Stimulated activated CD4-positive, alpha-beta T cell treated with anti-CD3 and anti-CD28 coated beads, Interleukin-4, amount 100 ng/mL, for 24 hours (primary cell): ENCODE measurements around the gene SPP1.
"Not testable (repeated sequence)": the region's sequence is repeated elsewhere in the genome, so short reads cannot be mapped to it uniquely, and the experiment has no call there.

Experiments used
- DNase-seq: peaks from one replicate; pipeline ENCODE4 v3.0.0-alpha.2; 2020

The SPP1 gene

DNA sequence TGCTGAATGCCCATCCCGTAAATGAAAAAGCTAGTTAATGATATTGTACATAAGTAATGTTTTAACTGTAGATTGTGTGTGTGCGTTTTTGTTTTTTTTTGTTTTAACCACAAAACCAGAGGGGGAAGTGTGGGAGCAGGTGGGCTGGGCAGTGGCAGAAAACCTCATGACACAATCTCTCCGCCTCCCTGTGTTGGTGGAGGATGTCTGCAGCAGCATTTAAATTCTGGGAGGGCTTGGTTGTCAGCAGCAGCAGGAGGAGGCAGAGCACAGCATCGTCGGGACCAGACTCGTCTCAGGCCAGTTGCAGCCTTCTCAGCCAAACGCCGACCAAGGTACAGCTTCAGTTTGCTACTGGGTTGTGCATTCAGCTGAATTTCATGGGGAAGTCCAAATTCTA, at the start of gene SPP1:
Gene SPP1, plus strand, starts transcription at position 249 of the 400 bp plus-strand sequence. CDS start 1,182 bp downstream, outside the sequence.
- DNase-seq, result peak; percentile 13

DNA sequence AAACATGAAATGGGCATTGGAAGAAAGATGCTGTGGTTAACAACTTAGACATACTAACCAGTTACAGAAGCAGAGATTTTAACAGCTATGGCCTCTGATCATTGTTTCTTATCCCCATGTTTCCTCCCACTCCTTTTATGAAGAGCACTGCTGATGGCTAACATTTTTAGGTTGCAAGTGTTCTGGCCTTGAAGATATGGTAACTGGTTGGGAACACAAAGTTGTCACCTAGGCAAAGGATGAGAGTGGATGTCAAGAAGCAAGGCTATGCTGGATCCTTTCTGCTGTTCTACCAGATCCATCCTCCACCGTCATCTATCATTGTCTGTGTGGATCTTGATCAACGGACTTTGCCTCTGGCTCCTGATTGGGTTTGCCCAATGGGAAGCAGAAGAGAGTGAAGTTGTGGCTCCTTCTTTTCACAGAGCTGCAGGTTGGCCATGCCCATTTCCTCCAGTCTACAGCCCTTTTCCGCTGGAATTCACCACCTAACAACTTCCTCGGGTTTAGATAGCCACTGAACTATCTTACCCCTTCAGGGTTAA, 48.9 kb upstream of the SPP1 start:
- DNase-seq, result no peak

DNA sequence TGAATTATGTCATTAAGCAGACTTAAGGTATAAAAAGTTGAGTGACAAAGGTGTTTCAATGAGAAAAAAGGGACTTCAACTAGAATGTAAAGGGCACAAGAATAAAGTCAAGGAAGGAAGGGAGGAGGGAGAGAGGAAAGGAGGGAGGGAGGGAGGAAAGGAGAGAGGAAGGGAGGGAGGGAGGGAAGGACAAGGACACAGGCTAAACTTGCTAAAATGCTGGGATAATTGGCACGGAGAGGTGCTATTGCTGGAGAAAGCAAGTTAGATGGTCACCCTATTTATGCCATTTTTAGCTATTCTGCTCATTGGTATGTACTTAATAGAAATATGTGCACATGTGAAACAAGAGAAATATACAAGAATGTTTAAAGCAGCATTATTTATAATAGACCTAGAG, 44.9 kb upstream of the SPP1 start:
- DNase-seq, result no peak

DNA sequence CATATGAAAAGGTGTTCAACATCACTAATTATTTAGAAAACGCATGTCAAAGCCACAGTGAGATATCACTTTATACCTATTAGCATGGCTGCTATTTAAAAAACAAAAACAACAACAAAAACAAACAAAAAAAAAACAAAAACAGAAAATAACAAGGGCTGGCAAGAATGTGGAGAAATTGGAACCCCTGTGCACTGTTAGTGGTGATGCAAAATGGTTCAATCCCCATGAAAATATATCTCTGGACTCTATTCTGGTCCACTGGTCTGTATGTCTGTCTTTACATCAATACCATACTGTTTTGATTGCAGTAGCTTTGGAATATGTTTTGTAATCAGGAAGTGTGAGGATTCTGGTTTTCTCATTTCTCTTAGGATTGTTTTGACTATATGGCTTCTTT, 43.6 kb upstream of the SPP1 start:
- DNase-seq, result no peak

DNA sequence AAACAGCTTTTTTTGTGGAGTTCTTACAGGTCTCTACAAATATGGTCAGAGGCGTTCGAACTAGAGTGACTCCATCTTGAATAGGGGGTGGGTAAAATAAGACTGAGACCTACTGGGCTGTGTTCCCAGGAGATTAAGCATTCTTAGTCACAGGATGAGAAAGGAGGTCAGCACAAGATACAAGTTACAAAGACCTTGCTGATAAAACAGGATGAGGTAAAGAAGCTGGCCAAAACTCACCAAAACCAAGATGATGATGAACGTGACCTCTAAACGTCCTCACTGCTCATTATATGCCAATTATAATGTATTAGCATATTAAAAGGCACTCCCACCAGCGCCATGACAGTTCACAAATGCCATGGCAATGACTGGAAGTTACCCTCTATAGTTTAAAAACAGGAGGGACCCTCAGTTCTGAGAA, 42.8 kb upstream of the SPP1 start:
- DNase-seq, result no peak

DNA sequence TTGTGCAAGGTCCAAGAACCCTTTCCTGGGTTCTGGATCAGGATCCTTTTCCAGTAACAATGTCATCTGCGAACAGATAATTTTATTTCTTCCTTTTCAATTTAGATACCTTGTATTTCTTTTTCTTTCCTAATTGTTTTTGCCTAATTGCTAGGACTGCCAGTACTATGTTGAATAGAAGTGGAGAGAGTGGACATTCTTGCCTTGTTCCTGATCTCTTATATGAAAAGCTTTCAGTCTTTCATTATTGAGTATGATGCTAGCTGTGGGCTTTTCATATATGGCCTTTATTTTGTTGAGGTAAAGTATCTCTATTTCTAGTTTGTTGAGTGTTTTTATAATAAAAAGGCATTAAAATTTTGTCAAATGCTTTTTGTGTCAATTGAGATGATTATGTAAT, 42.2 kb upstream of the SPP1 start:
- no peak for DNase-seq

DNA sequence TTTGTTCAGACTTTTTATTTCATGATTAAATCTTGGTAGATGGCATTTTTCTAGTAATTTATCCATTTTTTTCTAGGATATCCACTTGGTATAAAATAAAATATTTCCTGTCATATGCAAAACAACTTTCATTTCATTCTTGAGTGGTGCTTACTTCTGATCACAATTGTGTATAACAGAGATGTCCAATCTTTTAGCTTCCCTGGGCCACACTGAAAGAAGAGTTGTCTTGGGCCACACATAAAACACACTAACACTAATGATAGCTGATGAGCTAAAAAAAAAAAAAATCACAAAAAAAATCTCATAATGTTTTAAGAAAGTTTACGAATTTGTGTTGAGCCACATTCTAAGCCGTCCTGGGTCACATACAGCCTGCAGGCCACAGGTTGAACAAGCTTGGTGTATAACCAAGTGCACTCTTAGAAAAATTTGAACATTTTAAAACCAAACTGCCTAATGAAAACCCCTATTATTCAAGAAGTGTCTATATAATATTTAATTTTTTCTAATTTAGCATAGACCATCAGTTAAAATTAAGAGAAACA, 41.3 kb upstream of the SPP1 start:
- no peak for DNase-seq

DNA sequence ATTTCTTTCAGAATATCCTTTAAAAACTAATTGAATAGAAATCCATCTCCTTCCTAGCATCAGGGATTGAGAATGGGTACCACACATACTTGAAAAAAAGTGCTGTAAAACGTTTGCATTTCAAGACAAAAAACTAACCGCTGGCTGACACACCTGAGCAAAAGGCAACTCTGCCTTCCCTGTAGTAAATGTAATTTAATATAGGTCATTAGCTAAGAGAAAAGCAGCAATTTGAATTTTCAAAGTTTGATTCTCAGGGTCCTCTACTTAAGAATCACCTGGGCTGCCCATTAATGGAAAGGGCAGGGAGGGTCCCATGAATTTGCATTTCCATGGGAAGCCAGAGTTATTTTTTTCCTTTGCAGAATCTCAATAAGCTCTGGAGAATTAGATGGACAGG, 40.5 kb upstream of the SPP1 start:
- no peak for DNase-seq

DNA sequence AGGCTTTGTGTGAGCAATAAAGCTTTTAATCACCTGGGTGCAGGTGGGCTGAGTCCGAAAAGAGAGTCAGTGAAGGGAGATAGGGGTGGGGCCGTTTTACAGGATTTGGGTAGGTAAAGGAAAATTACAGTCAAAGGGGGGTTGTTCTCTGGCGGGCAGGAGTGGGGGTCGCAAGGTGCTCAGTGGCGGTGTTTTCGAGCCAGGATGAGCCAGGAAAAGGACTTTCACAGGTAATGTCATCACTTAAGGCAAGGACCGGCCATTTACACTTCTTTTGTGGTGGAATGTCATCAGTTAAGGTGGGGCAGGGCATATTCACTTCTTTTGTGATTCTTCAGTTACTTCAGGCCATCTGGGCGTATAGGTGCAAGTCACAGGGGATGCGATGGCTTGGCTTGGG, 39.6 kb upstream of the SPP1 start:
- DNase-seq, result not testable (repeated sequence)

DNA sequence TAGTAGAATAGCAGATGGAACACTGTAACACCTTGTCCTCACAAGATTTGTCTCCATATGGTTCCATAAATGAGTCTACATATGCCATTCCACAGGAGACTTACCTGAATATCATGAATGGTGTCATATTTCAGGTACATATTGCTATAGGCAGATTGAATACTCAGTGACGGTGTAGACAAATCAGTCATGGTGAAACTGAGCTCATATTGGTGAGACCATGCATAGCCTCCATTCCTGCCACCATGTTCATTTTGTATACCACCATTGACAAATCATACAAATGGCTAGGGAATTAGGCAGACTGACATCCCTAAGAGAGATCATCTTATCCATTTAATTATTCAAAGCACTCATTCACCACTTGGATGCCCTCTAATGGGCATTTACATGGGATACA, 38.0 kb upstream of the SPP1 start:
- no peak for DNase-seq

DNA sequence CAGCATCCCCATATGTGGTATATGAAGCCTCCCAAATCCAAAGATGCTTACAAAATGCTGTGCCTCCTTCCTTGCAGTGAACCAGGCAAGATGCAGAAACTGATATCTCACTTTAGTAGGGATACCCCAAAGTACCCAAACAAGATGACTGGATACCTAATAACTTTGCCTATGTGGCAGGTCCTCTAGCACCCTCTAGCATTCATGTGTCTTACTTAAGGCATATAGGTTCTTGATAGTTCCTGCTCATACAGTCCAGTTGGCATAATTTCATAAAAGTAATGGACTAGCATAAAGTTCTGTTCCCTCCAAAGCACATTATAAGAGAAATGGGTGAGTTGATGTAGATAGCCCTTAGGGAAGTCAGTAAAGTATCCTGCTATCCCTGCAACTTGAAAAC, 36.8 kb upstream of the SPP1 start:
- DNase-seq, result no peak

DNA sequence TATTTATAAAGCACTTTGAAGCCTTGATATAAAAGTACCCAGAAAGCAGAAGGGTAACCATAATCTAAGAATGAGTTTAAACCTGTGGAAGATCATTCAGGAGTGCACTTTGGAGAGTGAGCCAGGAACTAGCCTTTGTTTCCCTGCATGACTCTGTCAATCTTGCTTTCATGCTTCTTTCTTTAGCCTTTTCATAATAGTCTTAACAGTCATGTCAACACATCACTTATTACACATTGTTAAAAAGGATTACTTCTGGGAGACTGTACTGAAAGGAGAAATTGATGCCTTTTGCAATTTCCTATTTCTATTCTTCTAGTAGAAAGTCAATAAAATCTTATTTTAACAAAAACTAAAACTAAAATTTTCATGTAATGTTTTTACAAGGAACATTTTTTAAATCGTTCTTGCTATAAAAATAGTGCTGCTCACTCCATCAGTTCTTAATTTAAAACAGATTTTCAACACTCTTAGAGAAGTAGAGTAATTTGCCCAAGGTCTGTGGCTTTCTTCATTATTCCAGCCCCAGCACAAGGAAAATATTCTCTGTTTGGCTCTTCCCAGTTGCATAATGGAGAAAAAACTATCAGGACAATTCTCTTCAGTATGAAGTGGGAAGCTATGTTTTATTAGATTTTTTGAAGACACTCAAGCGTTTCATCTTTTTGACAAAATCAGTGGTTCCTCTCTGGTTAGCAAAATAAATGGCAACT, 35.4 kb upstream of the SPP1 start:
- DNase-seq, result no peak

DNA sequence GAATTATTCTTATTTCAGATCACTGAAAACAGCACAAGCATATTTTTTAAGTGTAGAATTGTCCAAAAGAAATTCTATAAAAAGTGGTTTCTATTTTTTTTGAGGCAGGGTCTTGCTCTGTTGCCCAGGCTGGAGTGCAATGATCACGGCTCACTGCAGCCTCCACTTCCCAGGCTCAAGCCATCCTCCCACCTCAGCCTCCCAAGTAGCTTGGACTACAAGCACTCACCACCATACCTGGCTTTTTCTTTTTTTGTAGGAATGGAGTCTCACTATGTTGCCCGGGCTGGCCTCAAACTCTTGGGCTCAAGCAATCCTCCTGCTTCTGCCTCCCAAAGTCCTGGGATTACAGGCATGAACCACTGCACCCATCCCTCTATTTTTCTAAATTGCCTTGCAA, 34.7 kb upstream of the SPP1 start:
- DNase-seq, result not testable (repeated sequence)

DNA sequence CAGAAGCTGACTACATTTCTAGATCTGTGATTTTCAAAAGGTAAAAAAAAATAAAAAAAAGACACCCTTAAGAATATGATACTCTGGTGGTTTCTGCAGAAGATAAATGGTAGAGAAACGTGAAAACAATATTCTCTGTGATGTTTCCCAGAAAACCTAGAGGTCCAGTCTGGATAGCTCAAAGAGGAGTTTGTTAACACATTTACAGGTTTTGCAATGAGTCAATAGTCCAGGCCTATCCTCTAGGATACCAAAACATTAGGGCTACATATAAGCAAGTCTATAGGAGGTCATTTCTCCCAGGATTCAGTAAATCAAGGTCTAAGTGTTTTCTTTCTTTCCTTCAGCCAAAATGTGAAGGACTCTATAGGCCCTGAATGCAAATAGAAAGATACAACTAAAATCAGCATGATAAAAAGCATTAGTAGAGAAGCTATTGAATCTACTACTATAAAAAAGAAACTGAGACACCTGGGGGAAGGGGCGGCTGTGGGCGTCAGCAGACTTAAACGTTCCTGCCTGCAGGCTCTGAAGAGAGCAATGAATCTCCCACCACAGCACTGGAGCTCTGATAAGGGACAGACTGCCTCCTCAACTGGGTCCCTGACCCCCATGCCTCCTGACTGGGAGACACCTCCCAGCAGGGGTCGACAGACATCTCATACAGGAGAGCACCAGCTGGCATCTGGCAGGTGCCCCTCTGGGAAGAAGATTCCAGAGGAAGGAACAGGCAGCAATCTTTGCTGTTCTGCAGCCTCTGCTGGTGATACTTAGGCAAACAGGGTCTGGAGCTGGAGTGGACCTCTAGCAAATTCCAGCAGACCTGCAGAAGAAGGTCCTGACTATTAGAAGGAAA, 33.7 kb upstream of the SPP1 start:
- DNase-seq, result no peak

DNA sequence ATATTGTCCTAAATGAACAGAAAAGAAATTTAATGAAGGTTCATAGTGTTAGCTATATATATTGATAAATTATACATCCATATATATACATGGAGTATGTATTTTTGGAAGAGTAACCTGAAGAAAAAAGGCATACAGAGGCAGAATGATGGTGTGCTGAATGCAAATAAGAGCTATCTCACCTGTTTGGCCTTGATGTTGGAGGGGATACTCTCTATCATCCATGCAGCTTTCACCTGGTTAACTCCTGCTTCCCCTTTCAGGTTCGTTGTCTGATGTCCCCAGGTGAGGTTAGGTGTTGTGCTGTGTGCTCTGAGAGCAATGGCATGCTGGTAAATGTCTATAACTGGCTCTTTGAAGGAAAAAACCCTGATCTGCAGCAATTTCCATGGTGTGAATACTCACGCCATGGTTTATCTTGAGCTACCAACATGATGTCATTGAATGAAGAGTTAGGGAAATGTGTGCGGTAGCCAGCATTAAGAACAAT, 31.8 kb upstream of the SPP1 start:
- no peak for DNase-seq

DNA sequence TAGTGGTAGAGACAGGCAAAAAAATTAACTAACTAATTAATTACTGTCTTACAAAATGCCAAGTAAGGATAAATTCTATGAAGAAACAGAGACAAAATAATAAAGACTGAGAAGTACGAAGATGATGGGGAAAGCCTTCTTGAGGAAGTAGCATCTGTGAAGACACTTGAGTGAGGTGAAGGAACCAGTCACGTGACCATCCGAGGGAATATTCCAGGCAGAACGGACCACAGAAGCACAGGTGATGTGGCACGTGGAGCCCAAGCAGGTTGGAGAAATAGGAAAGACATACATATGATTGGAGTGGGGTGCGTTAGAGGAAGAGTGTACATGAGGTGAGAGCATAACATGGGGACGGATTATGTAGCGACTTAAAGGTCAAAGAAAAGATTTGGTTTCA, 30.5 kb upstream of the SPP1 start:
- DNase-seq, result no peak

DNA sequence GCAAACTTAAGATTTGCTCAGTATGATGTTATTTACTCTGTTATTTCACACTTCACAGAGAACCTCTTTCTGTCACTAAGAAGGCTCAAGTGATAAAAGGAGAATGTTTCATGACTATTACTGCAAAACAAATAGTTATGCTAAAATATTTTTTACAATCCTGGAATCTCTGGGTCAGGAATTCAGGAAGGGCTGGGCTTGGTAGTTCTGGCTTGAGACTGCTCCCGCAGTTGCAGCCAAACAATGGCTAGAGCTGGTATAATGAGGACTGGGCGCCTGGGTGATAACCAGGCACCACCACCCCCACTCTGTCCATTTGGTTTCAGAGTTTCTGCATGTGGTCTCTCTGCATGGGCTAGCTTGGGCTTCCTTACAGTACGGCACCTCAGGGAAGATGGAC, 28.7 kb upstream of the SPP1 start:
- DNase-seq, result no peak

DNA sequence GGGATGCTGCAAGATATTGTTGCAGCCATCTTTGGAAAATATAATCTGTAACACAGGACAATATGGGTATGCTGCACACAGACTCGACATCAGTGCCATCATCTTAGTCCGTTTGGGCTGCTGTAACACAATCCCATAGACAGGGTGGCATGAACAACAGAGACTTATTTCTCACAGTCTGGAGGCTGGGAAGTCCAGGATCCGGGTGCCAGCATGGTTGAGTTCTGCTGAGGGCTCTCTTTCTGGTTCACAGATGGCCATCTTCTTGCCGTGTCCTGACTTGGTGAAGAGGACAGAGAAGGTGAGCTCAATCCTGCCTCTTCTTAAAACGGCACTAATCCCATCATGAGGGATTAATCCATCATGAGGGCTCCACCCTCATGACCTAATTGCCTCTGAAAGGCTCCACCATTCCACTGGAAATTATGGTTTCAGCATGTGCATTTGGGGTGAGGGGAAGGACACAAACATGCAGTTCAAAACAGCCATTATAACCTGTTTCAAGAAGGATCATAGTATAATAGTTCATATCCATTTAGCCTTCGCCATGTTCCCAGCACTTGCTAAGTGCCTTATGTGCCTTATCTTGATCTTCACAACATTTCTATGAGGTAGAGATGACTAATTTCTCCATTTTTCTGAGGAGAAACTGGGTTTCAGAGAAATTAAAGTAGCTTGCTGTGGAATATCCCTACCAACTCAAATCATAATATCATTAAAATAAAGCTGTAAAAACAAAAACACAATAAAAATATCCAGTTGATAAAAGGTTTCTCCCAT, 27.9 kb upstream of the SPP1 start:
- no peak for DNase-seq

DNA sequence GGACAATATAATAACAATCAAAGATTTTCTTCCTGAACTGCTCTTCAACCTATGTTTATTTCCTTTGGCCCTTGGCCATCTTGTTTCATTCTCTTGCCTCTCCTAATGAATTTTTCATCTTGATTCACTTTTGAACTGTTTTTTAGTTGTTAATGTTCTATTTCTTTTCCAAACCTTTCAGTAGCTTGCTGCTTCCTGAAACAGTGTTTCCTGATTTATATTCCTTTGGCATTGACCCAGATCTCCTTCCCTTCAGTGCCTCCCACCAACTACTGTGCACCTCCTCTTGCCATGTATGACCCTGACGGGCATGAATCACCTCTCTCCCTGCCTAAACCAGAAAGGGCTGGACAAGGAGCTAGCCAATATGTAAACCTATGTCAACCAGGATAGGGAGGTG, 25.6 kb upstream of the SPP1 start:
- DNase-seq, result no peak

DNA sequence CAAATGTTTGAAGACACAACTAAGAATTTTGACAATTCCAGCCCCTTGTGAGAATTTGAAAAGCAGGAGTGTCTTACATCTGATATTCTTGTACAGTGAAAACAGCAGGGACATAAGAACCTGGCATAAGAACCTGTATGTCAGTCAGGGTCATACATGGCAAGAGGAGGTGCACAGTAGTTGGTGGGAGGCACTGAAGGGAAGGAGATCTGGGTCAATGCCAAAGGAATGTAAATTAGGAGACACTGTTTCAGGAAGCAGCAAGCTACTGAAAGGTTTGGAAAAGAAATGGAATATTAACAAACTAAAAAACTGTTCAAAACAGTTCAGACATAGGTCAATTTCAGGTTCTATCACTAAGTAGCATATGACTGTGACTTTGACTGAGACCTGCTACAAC, 25.0 kb upstream of the SPP1 start:
- DNase-seq, result no peak

DNA sequence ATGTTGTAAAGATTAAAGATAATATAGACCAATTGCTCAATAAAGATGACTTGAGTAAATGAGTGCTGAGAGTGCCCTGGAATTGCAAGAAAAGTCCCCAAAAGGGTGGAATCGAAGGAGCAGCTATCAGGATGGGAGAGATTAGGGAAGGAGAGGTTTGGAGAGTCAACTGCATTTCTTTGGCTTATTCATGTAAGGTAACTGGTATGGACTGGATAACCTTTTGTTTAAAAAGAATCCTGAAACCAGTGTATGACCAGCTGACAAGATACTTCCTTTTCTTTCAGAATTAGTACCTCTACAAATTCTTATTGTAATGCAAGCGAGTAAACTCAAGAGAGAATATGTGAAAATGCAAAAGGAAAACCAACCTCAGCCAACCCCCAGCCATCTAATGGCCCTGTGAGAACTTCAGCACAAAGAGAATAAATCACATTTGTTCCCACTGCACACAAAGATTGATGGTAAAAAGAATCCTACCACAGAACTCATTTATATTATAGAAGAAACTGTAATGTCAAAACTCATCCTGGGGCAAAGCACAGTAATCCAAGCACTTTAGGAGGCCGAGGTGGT, 24.5 kb upstream of the SPP1 start:
- no peak for DNase-seq

DNA sequence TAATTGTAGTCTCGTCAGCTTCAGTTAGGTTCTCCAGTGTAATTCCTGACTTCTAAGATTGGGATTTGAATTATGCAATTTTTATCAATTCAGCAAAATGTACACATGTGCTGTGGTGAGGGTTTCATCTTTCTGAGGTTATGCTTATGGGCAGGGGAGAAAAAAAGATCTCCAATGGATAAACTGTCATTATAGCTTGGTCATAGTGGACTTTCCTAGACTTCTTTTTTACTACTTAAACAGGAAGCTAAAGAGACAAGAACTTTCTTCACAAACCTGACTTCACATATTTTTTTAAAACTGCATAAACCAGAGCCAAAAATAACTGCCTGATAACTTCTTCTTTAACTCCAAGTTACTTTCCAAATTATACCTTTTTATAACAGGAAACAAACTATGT, 21.7 kb upstream of the SPP1 start:
- DNase-seq, result no peak

DNA sequence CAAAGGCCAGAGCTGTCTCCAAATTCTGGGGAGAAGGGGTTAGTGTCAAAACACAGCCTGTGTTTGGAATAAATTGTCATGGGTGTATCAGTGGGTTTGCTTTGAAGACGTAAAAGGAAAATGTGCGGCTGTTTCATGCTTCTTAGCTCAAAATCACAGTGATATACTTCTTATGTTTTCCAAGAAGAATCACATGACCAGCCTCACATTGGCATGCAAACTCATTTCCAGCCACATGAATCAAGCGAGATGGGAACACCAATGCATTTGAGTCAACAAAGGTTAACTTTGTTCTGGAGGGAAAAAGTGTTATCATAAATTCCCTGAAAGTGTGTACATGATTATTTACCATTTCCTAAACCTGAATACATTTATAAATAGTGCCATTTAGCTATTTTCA, 19.0 kb upstream of the SPP1 start:
- DNase-seq, result no peak
